Natural killer cell (primary cell): ENCODE results near the gene CARMIL1. TPM values are rescaled to one million over a fixed set of nuclear protein-coding genes. Genes with fewer than 3 reads are reported as not detected.

Experiments
- ATAC-seq, 3 donors: fragments of 150-1000 bp in 2 of 3; fragments of 200-7000 bp in 1 of 3; cut with Tn5 transposase; 1 replicate in 1 of 3; 2 replicates in 2 of 3; pipeline ENCODE4 v1.10.0; 2021; ENCODE audit warnings: mild to moderate bottlenecking in 2 of 3, moderate library complexity in 2 of 3
- DNase-seq, 2 donors: peaks; one replicate each; pipeline versions ENCODE4 v3.0.0 to v3.0.0-alpha.2; 2013 to 2021; ENCODE audit warnings: mixed read lengths in 1 of 2
- H3K27ac ChIP-seq: one replicate; pipeline ENCODE4 v1.5.1; 2013; ENCODE audit warnings: mild to moderate bottlenecking, low read length
- H3K27me3 ChIP-seq: one replicate; pipeline ENCODE4 v1.6.1; 2013; ENCODE audit warnings: low read length; ENCODE audit not compliant: control insufficient read depth, insufficient read depth
- H3K36me3 ChIP-seq: one replicate; pipeline ENCODE4 v1.6.1; 2013; ENCODE audit warnings: low read length; ENCODE audit not compliant: control insufficient read depth, insufficient read depth
- H3K4me1 ChIP-seq: one replicate; pipeline ENCODE4 v1.6.1; 2013; ENCODE audit warnings: low read length; ENCODE audit not compliant: control insufficient read depth, insufficient read depth
- H3K4me3 ChIP-seq: one replicate; pipeline ENCODE4 v1.5.1; 2013; ENCODE audit warnings: low read length
- H3K9me3 ChIP-seq: one replicate; pipeline ENCODE4 v1.6.1; 2013; ENCODE audit warnings: low read length; ENCODE audit not compliant: control insufficient read depth, insufficient read depth
- H3K27ac Mint-ChIP-seq, 2 donors: one replicate each; pipeline ENCODE4 v1.8.0; 2022; ENCODE audit warnings: mild to moderate bottlenecking in 2 of 2, mixed read lengths in 2 of 2, moderate library complexity in 1 of 2
- H3K27me3 Mint-ChIP-seq, 2 donors: one replicate each; pipeline ENCODE4 v1.8.0; 2022; ENCODE audit warnings: low read depth in 2 of 2, mixed read lengths in 2 of 2
- H3K36me3 Mint-ChIP-seq: one replicate; pipeline ENCODE4 v1.8.0; 2022; ENCODE audit warnings: mixed read lengths
- H3K4me1 Mint-ChIP-seq, 2 donors: one replicate each; pipeline ENCODE4 v1.8.0; 2022; ENCODE audit warnings: mixed read lengths in 2 of 2
- H3K4me3 Mint-ChIP-seq: one replicate; pipeline ENCODE4 v1.8.0; 2022; ENCODE audit warnings: mild to moderate bottlenecking, moderate library complexity, mixed read lengths
- H3K9me3 Mint-ChIP-seq, 2 donors: one replicate each; pipeline ENCODE4 v1.8.0; 2022; ENCODE audit warnings: mixed read lengths in 2 of 2
- CTCF ChIP-seq: fragments of 200-600 bp; IDR thresholded peaks from one replicate; pipeline ENCODE4 v1.8.0; 2022; ENCODE audit warnings: antibody characterized with exemption
- WGBS: methylation state at CpG from one replicate; pipeline ENCODE4 v1.1.7; 2013; ENCODE audit warnings: missing lambda C conversion rate; ENCODE audit not compliant: insufficient coverage; 5-methylcytosine and 5-hydroxymethylcytosine counted together
- intact Hi-C: fragments of 100-400 bp; cut with micrococcal nuclease; formaldehyde crosslinking; loops from one replicate; pipeline ENCODE4 v1.14.2; 2022
- total RNA-seq, 4 donors: library from RNA; stranded (reverse); fragments of 120-200 nt in 1 of 4; gene quantifications; one replicate each; pipeline versions ENCODE4 v1.2.3 to v1.2.4, GENCODE V29; 2013 to 2022

Gene CARMIL1
- total RNA-seq, 3 donors from 2014 or later (not counting 1 experiment from before 2014, with no cell fraction given): 0.25 to 1.1 (median 0.35) TPM

- no peak overlapping the region for H3K27ac Mint-ChIP-seq
- H3K27me3 Mint-ChIP-seq: peaks cover 25 to 66% of the 10 kb centered on the region in 2 donors
- ATAC-seq (no peak), DNase-seq (no peak)
- H3K27ac ChIP-seq: no peak overlapping the region
- intact Hi-C loops: no loop called here
- TF ChIP-seq CTCF: no peak
- WGBS: 80% methylated on average over 5 of the region's 5 CpGs
- H3K9me3 ChIP-seq: no peaks in the 10 kb centered on the region
- H3K9me3 Mint-ChIP-seq: no peaks in the 10 kb centered on the region
- no peak overlapping the region for H3K4me3 ChIP-seq
- no peaks in the 10 kb centered on the region for H3K4me1 Mint-ChIP-seq
- H3K36me3 ChIP-seq: no peaks in the 10 kb centered on the region
- H3K27me3 ChIP-seq: peaks cover 12% of the 10 kb centered on the region
- H3K4me1 ChIP-seq: no peaks in the 10 kb centered on the region
- no peaks in the 10 kb centered on the region for H3K36me3 Mint-ChIP-seq
- H3K4me3 Mint-ChIP-seq: no peak overlapping the region
These were observed 362.2 kb downstream of the CARMIL1 start for GRCh38 chr6:25641377-25641776.

- H3K27ac ChIP-seq: no peak overlapping the region
- H3K27ac Mint-ChIP-seq: no peak overlapping the region
- TF ChIP-seq CTCF: no peak
- no peaks in the 10 kb centered on the region for H3K4me1 ChIP-seq
- no peaks in the 10 kb centered on the region for H3K36me3 Mint-ChIP-seq
- H3K27me3 ChIP-seq: peaks cover 12% of the 10 kb centered on the region
- H3K9me3 Mint-ChIP-seq: no peaks in the 10 kb centered on the region
- WGBS: 93% methylated on average over 2 of the region's 3 CpGs
- no peaks in the 10 kb centered on the region for H3K9me3 ChIP-seq
- intact Hi-C loops: no loop called here
- DNase-seq (no peak), ATAC-seq (no peak)
- H3K4me3 ChIP-seq: no peak overlapping the region
- H3K4me1 Mint-ChIP-seq: no peaks in the 10 kb centered on the region
- peaks cover 23 to 74% of the 10 kb centered on the region in 2 donors for H3K27me3 Mint-ChIP-seq
- H3K4me3 Mint-ChIP-seq: no peak overlapping the region
- no peaks in the 10 kb centered on the region for H3K36me3 ChIP-seq
These were observed 362.9 kb downstream of the CARMIL1 start for GRCh38 chr6:25641940-25642666.

- Histone ChIP-seq H3K27ac (no peak overlapping the region), H3K4me1 (no peaks in the 10 kb centered on the region), H3K27me3 (peaks cover 12% of the 10 kb centered on the region), H3K36me3 (no peaks in the 10 kb centered on the region), H3K4me3 (no peak overlapping the region), H3K9me3 (no peaks in the 10 kb centered on the region)
- ATAC-seq (no peak), DNase-seq (no peak)
- H3K36me3 Mint-ChIP-seq: no peaks in the 10 kb centered on the region
- intact Hi-C loops: no loop called here
- 78% methylated on average over 3 of the region's 3 CpGs for WGBS
- no peaks in the 10 kb centered on the region for H3K9me3 Mint-ChIP-seq
- no peak overlapping the region for H3K4me3 Mint-ChIP-seq
- H3K4me1 Mint-ChIP-seq: no peaks in the 10 kb centered on the region
- no peak overlapping the region for H3K27ac Mint-ChIP-seq
- TF ChIP-seq CTCF: no peak
- H3K27me3 Mint-ChIP-seq: peaks cover 23 to 74% of the 10 kb centered on the region in 2 donors
These were observed 363.6 kb downstream of the CARMIL1 start for GRCh38 chr6:25642667-25643328.
